Measurements from ENCODE around the gene MIGA2. TPM values are rescaled to one million over a fixed set of nuclear protein-coding genes. Genes with fewer than 3 reads are reported as not detected.
"Not testable (repeated sequence)": the region's sequence is repeated elsewhere in the genome, so short reads cannot be mapped to it uniquely, and the experiment has no call there.

MIGA2 gene
- total and polyA plus RNA-seq, 7 experiments from 2014 or later, result 7.1 to 73.4 (median 60.2) TPM

DNA sequence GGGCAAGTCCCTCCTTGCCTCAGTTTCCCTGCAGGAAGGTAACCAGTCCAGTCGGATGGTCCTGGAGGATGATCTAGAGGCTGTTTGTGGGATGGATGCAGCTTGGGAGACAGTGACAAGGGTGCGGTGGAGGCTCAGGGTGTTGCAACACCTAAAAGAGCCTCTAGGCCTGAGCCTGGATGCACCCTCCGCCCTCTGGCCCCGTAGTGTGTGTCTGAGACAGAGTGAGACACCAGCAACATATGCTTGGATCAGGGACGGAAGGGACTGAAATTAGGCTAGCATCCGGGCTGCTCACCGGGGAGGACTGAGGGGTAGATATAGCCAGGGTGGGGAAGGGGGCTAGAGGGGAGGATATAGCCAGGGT lies 73.1 kb downstream of the MIGA2 start:
- H3K27me3 ChIP-seq (ENCODE audit: control insufficient read depth in 2 of 2, insufficient read depth in 2 of 2, low read length in 2 of 2), result no peaks in the 10 kb centered on the region
- POLR2A ChIA-PET, result interaction anchor here (0.6 to 0.8 kb wide), 2 partner anchors 14 to 21 kb away, joined by 3 to 4 read pairs; no protein-coding TSS in a partner anchor
- Mint-ChIP-seq H3K27me3 (no peaks in the 10 kb centered on the region), H3K4me1 (peaks cover 18 to 34% (median 23%) of the 10 kb centered on the region in 7 donors), H3K36me3 (peaks cover 0 to 2% (median 0%) of the 10 kb centered on the region in 5 donors), H3K4me3 (peak overlapping the region; percentile 52 to 97 (median 85)), H3K9me3 (no peaks in the 10 kb centered on the region), H3K27ac (peak overlapping the region in 8 of 9 donors; percentile 10 to 72 (median 28))
- no peak overlapping the region for H3K4me3 ChIP-seq (ENCODE audit: low read length)
- H3K36me3 ChIP-seq (ENCODE audit: control insufficient read depth in 2 of 3, insufficient read depth in 3 of 3, low read length in 3 of 3), result peaks cover 0 to 12% (median 0%) of the 10 kb centered on the region in 3 experiments
- intact Hi-C loops (cut with micrococcal nuclease), result no loop called here
- no peaks in the 10 kb centered on the region for H3K9me3 ChIP-seq (ENCODE audit: control insufficient read depth in 2 of 3, low read length in 3 of 3)
- H3K27ac ChIP-seq (ENCODE audit: low read depth, low read length), result no peak overlapping the region
- peak in 5 of 9 donors; percentile 6 to 35 (median 21) for DNase-seq
- CTCF ChIA-PET, result interaction anchor here (1.4 kb wide), 1 partner anchor 512 kb away, joined by 3 read pairs; no protein-coding TSS in a partner anchor
- peaks cover 6 to 9% of the 10 kb centered on the region in 2 donors for H3K4me1 ChIP-seq (ENCODE audit: control insufficient read depth in 2 of 2, insufficient read depth in 2 of 2, low read length in 2 of 2)
- ATAC-seq, result no peak

DNA sequence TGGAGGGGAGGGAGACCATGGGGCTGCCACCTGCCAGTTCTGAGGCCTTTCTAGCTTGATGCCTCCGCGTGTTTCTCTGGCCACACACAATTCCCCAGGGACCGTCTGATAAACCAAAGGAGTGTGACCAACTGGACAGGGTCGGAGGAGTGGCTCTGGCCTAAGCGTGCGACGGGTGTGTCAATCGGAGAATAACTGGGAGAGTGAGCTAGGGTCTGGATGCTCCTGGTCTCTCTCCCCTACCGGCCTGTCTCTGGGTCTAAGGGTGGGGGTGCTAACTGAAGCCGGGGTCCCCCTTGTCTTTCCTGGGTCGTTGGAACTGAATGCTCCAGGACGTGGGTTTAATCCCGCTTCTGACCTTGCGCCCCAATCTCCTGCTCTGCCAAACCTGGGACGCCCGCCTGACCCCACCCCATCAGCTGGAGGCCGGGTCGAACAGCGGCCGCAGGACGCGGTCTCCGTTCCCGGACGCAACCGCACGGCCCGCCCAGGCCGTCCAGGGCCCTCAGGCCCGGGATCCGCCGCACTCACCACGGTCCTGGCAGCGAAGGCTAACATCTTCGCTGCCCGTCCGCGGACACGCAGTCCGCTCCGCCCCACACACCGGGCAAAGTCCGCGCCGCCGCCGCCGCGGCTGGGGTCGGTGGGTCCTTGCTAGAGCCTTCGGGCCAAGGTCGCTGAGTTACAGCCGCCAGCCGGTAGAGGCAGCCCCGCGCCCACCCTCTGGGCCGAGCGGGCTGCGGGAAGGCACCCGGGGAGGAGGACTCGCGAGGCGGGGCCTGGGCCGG lies 73.7 kb downstream of the MIGA2 start:
- Mint-ChIP-seq H3K4me3 (peak overlapping the region; percentile 36 to 97 (median 92)), H3K4me1 (peaks cover 24 to 41% (median 28%) of the 10 kb centered on the region in 7 donors), H3K36me3 (peaks cover 0 to 2% (median 0%) of the 10 kb centered on the region in 5 donors), H3K27ac (peak overlapping the region in 3 of 9 donors; percentile 32 to 97 (median 69)), H3K27me3 (no peaks in the 10 kb centered on the region), H3K9me3 (no peaks in the 10 kb centered on the region)
- ChIA-PET CTCF (interaction anchor here (1.4 kb wide), 1 partner anchor 512 kb away, joined by 3 read pairs; no protein-coding TSS in a partner anchor), POLR2A (interaction anchor here (0.6 to 1.0 kb wide), 4 partner anchors 14 to 31 kb away, joined by 3 to 4 read pairs (median 3); no protein-coding TSS in a partner anchor)
- intact Hi-C loops (cut with micrococcal nuclease), result loop anchor here (1.0 to 10.0 kb wide), 9 partner anchors 29 to 935 kb away; partner anchors contain the start of genes DOLPP1 (in 2 of the 2), FNBP1 (in 1 of the 2), KYAT1 (in 1 of the 2) and LRRC8A (in 1 of the 2)
- Histone ChIP-seq H3K27ac (ENCODE audit: low read depth, low read length) (peak overlapping the region; percentile 87), H3K36me3 (ENCODE audit: control insufficient read depth in 2 of 3, insufficient read depth in 3 of 3, low read length in 3 of 3) (peaks cover 0 to 12% (median 0%) of the 10 kb centered on the region in 3 experiments), H3K27me3 (ENCODE audit: control insufficient read depth in 2 of 2, insufficient read depth in 2 of 2, low read length in 2 of 2) (no peaks in the 10 kb centered on the region), H3K4me3 (ENCODE audit: low read length) (peak overlapping the region; percentile 82), H3K4me1 (ENCODE audit: control insufficient read depth in 2 of 2, insufficient read depth in 2 of 2, low read length in 2 of 2) (peaks cover 10% of the 10 kb centered on the region in 2 donors), H3K9me3 (ENCODE audit: control insufficient read depth in 2 of 3, low read length in 3 of 3) (no peaks in the 10 kb centered on the region)
- ATAC-seq, result no peak
- peak in 1 of 9 donors; percentile 22 for DNase-seq

- CTCF ChIA-PET, result interaction anchor here (0.6 to 1.4 kb wide), 3 partner anchors 511 to 526 kb away, joined by 3 read pairs; no protein-coding TSS in a partner anchor
- no peaks in the 10 kb centered on the region for H3K27me3 ChIP-seq (ENCODE audit: control insufficient read depth in 2 of 2, insufficient read depth in 2 of 2, low read length in 2 of 2)
Measured at GRCh38 chr9:129110740-129111527, 74.5 kb downstream of the MIGA2 start, which contains the start of the genes CRAT and PTPA. Gene CRAT (minus strand): TSS chr9:129110793. CDS start chr9:129110509, 284 bp downstream. Gene PTPA (plus strand): TSS chr9:129111415. CDS start chr9:129111601, 186 bp downstream.

GRCh38 chr9:129111528-129112151 lies 75.2 kb downstream of the MIGA2 start:
- H3K36me3 Mint-ChIP-seq, result peaks cover 0 to 2% (median 0%) of the 10 kb centered on the region in 5 donors
- Histone ChIP-seq H3K27me3 (ENCODE audit: control insufficient read depth in 2 of 2, insufficient read depth in 2 of 2, low read length in 2 of 2) (no peaks in the 10 kb centered on the region), H3K4me1 (ENCODE audit: control insufficient read depth in 2 of 2, insufficient read depth in 2 of 2, low read length in 2 of 2) (peaks cover 10% of the 10 kb centered on the region in 2 donors), H3K4me3 (ENCODE audit: low read length) (peak overlapping the region; percentile 82), H3K9me3 (ENCODE audit: control insufficient read depth in 2 of 3, low read length in 3 of 3) (no peaks in the 10 kb centered on the region), H3K36me3 (ENCODE audit: control insufficient read depth in 2 of 3, insufficient read depth in 3 of 3, low read length in 3 of 3) (peaks cover 0 to 12% (median 0%) of the 10 kb centered on the region in 3 experiments), H3K27ac (ENCODE audit: low read depth, low read length) (peak overlapping the region; percentile 87)
- peak overlapping the region; percentile 83 to 97 (median 90) for H3K27ac Mint-ChIP-seq
- no peaks in the 10 kb centered on the region for H3K27me3 Mint-ChIP-seq
- DNase-seq, result no peak
- intact Hi-C loops (cut with micrococcal nuclease), result loop anchor here (1.0 to 10.0 kb wide), 10 partner anchors 20 to 933 kb away; partner anchors contain the start of genes DOLK (in 1 of the 2), FNBP1 (in 1 of the 2), KYAT1 (in 1 of the 2) and LRRC8A (in 1 of the 2)
- peak overlapping the region; percentile 88 to 97 (median 92) for H3K4me3 Mint-ChIP-seq
- H3K4me1 Mint-ChIP-seq, result peaks cover 26 to 45% (median 29%) of the 10 kb centered on the region in 7 donors
- ChIA-PET POLR2A (interaction anchor here (0.9 to 1.4 kb wide), 5 partner anchors 13 to 513 kb away, joined by 3 to 4 read pairs (median 3); no protein-coding TSS in a partner anchor), CTCF (interaction anchor here (0.6 to 1.3 kb wide), 2 partner anchors 513 to 525 kb away, joined by 3 read pairs; no protein-coding TSS in a partner anchor)
- H3K9me3 Mint-ChIP-seq, result no peaks in the 10 kb centered on the region
- no peak for ATAC-seq

More at GRCh38 chr9:129110740-129111527, 74.5 kb downstream of the MIGA2 start, which contains the start of the genes CRAT and PTPA:
- H3K4me3 Mint-ChIP-seq, result peak within 1 kb of the TSS; percentile 88 to 97 (median 92)
- peaks cover 26 to 45% (median 29%) of the 10 kb centered on the region in 7 donors for H3K4me1 Mint-ChIP-seq
- no peaks in the 10 kb centered on the region for H3K9me3 Mint-ChIP-seq
- POLR2A ChIA-PET, result interaction anchor here (0.7 to 1.3 kb wide), 5 partner anchors 14 to 514 kb away, joined by 3 to 4 read pairs (median 3); no protein-coding TSS in a partner anchor
- H3K36me3 Mint-ChIP-seq, result peaks cover 0 to 2% (median 0%) of the 10 kb centered on the region in 5 donors
- H3K36me3 ChIP-seq (ENCODE audit: control insufficient read depth in 2 of 3, insufficient read depth in 3 of 3, low read length in 3 of 3), result peaks cover 0 to 12% (median 0%) of the 10 kb centered on the region in 3 experiments
- H3K27me3 Mint-ChIP-seq, result no peaks in the 10 kb centered on the region
- peak within 1 kb of the TSS; percentile 87 for H3K27ac ChIP-seq (ENCODE audit: low read depth, low read length)
- intact Hi-C loops (cut with micrococcal nuclease), result loop anchor here (1.0 to 10.0 kb wide), 13 partner anchors 20 to 934 kb away; partner anchors contain the start of genes DOLPP1 (in 2 of the 2), MIGA2 (in 2 of the 2), SH3GLB2 (in 2 of the 2) and DOLK (in 1 of the 2)
- peaks cover 10% of the 10 kb centered on the region in 2 donors for H3K4me1 ChIP-seq (ENCODE audit: control insufficient read depth in 2 of 2, insufficient read depth in 2 of 2, low read length in 2 of 2)
- H3K27ac Mint-ChIP-seq, result peak within 1 kb of the TSS; percentile 83 to 97 (median 94)
- H3K4me3 ChIP-seq (ENCODE audit: low read length), result peak within 1 kb of the TSS; percentile 82
- no peaks in the 10 kb centered on the region for H3K9me3 ChIP-seq (ENCODE audit: control insufficient read depth in 2 of 3, low read length in 3 of 3)
- DNase-seq, result peak; percentile 85 to 96 (median 89)
- peak; percentile 93 for ATAC-seq

GRCh38 chr9:129112526-129112925 lies 76.1 kb downstream of the MIGA2 start:
- not testable (repeated sequence) for H3K27me3 Mint-ChIP-seq; H3K9me3 ChIP-seq (ENCODE audit: control insufficient read depth in 2 of 3, low read length in 3 of 3); ATAC-seq; H3K36me3 ChIP-seq (ENCODE audit: control insufficient read depth in 2 of 3, insufficient read depth in 3 of 3, low read length in 3 of 3); H3K27me3 ChIP-seq (ENCODE audit: control insufficient read depth in 2 of 2, insufficient read depth in 2 of 2, low read length in 2 of 2); DNase-seq; H3K36me3 Mint-ChIP-seq; H3K9me3 Mint-ChIP-seq
- Histone ChIP-seq H3K4me1 (ENCODE audit: control insufficient read depth in 2 of 2, insufficient read depth in 2 of 2, low read length in 2 of 2) (peaks cover 10% of the 10 kb centered on the region in 2 donors), H3K27ac (ENCODE audit: low read depth, low read length) (peak overlapping the region; percentile 87), H3K4me3 (ENCODE audit: low read length) (peak overlapping the region; percentile 82)
- intact Hi-C loops (cut with micrococcal nuclease), result loop anchor here in 1 of 2 donors (5.0 to 10.0 kb wide), 3 partner anchors 230 to 932 kb away; partner anchors contain the start of genes FNBP1, KYAT1 and LRRC8A
- peak overlapping the region; percentile 88 to 97 (median 92) for H3K4me3 Mint-ChIP-seq
- ChIA-PET CTCF (interaction anchor here (2.3 kb wide), 1 partner anchor 19 kb away, joined by 7 read pairs; no protein-coding TSS in a partner anchor), POLR2A (interaction anchor here (1.2 to 1.4 kb wide), 2 partner anchors 17 to 146 kb away, joined by 3 read pairs; no protein-coding TSS in a partner anchor)
- H3K27ac Mint-ChIP-seq, result peak overlapping the region in 4 of 9 donors; percentile 93 to 97 (median 96)
- H3K4me1 Mint-ChIP-seq, result peaks cover 24 to 45% (median 29%) of the 10 kb centered on the region in 7 donors
